Measurements from ENCODE around the gene OR51D1. TPM values are rescaled to one million over a fixed set of nuclear protein-coding genes. Genes with fewer than 3 reads are reported as not detected.

The OR51D1 gene
- total RNA-seq, 1 experiment from 2014 or later: not detected

DNA sequence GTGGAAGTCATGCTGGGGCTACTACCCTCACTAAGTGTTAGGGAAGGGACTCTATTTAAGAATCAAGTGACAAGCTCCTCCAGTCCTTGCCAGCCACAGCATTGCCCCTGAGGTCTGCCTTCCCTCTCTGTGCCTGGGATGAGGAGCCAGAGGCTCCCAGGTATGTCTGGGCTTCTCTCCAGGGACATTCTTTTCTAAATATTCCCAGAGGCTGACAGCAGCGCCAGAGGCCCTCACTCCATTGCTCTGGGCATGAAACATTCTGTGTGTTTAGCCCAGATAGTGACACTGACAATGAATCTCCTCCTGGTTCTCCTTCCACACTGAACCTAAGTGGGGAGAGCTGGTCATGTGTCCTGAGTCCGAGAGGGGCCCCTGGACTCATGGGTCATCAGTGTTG, 8.7 kb downstream of the OR51D1 start:
- DNase-seq (ENCODE audit: low read depth): no peak

- DNase-seq (ENCODE audit: low read depth): no peak
Observed at GRCh38 chr11:4647766-4648165, 10.5 kb downstream of the OR51D1 start.

- no peak for DNase-seq (ENCODE audit: low read depth)
Observed at GRCh38 chr11:4654635-4655369, 17.5 kb downstream of the OR51D1 start.

GRCh38 chr11:4658629-4659445, 21.6 kb downstream of the OR51D1 start:
- DNase-seq (ENCODE audit: low read depth): no peak

DNA sequence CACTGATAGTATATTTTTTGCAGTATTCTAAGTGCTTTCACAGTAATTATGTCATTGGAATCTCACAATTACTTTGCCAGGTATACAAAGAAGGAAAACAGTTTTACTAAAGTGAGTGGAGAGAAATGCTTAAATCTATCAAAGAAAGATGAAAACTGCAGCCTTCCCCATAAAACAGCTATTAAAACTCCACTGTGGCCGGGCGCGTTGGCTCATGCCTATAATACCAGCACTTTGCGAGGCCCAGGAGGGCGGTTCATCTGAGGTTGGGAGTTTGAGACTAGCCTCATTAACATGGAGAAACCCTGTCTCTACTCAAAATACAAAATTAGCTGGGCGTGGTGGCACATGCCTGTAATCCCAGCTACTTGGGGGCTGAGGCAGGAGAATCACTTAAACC, 25.6 kb downstream of the OR51D1 start:
- no peak for DNase-seq (ENCODE audit: low read depth)

DNA sequence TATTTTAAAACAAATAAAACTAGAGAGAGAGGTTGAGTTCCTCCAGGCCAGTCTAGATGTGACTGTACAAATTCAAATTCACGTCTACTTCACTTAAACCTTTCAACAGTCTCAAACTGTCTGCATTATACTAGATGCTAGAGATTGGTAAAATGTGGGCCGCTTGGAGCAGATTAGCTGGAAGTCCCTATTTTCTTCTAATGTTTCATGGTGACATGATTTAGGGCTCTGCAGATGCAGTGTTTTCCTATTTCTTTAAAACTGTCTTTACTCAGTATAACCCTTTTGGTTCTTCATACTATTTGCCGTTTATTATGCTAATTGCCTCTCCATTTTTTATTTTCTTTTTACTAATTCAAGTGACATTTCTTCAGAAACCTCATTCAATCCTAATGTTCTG, 26.9 kb downstream of the OR51D1 start:
- no peak for DNase-seq (ENCODE audit: low read depth)

- DNase-seq (ENCODE audit: low read depth): no peak
Observed at GRCh38 chr11:4664786-4665185, 27.5 kb downstream of the OR51D1 start.

GRCh38 chr11:4665424-4665823, 28.1 kb downstream of the OR51D1 start:
- DNase-seq (ENCODE audit: low read depth): no peak

DNA sequence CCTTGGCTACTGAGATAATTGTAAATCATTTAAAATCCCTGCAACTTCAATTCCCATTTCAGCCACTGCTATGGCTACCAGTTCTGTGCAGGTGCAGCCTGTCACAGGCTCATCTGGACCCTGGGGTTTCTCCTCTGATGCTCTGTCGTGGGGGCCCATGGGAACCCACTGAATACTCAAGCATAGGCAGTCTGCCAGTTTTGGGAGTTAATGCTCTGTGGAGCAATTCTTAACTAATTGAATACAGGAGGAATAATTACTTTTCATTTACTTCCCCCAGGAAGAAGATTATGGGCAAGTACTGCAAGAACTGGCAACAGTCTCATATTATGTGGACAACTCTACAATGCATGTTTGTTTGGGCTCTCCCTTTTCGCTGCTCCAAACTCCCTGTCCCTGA, 34.5 kb downstream of the OR51D1 start:
- DNase-seq (ENCODE audit: low read depth): no peak

DNA sequence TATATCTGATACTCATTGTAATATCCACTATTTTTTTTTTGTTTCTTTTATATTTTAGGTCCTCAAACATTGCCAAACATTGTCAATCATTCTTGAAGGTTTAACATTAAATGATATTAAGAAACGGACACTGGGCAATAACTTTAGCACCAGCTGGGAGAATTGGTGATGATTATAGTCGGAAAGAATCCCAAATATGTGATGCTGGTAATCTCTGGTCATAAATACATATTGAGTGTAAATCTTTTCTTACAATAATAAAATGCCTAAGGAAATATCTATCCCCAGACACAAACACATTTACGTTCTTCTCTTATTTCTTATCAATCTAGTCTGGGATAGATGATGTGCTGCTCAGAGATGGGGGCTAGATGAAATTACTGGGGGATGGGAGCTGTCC, 35.2 kb downstream of the OR51D1 start:
- no peak for DNase-seq (ENCODE audit: low read depth)

- DNase-seq (ENCODE audit: low read depth): no peak
Observed at GRCh38 chr11:4673781-4674180, 36.5 kb downstream of the OR51D1 start.

DNA sequence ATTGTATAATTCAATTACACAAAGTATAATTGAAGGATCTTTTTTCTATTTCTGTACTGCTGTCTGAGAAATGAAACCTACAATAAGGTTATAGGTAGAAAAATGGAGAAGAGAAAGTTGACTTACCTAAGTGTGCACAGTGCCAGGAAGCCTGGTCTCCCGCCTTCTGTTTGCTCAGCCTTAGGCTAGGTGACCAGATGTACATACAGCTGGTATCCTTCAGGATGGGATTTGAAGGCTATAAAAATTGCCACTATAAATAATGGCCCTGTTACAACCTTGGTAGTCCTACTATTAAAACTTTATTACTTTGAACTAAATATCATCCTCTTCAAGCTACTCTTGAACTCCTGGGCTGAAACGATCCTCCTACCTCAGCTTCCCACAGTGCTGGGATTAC, 40.7 kb downstream of the OR51D1 start:
- no peak for DNase-seq (ENCODE audit: low read depth)

DNA sequence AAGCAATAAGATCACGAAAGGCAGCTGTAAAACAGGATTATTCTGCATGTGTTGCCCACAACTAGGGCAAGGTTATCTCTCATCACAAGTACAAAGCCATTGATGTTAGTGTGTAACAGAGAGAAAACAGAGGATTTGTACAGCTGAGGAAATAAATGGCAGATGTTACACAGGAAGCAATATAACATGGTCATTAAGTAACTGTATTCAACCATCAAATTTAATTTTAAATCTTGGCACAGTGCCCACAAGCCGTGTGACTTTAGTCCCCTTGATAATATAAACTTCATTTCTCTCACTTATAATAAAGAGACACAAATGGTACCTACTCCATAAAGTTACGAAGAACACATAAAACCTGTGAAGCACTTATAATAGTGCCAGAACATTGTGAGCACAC, 43.1 kb downstream of the OR51D1 start:
- DNase-seq (ENCODE audit: low read depth): no peak

DNA sequence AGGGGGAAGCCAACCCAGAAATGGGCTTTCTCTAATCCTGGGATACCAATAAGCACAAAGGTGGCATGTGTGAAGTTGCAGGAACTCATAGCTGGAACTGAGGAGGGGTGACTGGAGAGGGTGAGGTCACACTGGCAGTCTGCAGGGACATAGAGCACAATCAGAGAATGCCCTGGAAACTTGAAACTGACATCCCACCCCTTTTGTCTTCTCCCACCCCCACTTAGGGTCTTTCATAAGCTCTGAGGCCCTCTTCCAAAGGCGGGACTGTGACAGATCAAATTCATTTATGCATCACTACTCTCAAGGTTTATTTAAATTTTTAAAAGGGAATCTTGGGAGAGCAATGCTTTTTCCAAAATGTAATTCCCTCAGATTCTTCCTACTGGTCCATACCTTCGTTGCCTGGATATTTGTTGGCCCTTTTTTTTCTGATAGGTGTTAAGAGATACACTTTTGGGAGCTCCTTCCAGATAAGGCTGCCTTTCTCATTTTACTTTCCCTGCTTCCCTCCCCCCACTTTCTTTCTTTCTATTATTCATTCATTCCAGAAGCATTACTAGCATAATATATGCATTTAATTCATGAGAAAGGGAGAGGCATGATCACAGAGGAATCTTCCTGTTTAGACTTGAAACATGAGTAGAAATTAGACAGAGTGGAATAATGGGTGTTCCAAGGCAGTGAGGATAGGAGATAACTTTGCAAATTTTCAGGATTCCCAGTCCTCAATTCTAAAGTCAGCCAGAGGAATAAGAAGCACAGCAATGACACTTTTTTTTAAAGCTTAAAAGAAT, 45.5 kb downstream of the OR51D1 start:
- no peak for DNase-seq (ENCODE audit: low read depth)

GRCh38 chr11:4684631-4685285, 47.5 kb downstream of the OR51D1 start:
- DNase-seq (ENCODE audit: low read depth): no peak

Other genes with a start within 250 kb of the OR51D1 start
- 19.0 and 20.2 TPM in 2 replicates for gene TRIM21, start 243.8 kb upstream of the OR51D1 start, total RNA-seq (2014; rRNA removed; shearing (Covaris generic))
- gene OR52K2, start 188.2 kb upstream of the OR51D1 start, total RNA-seq (2014; rRNA removed; shearing (Covaris generic)): not detected in 2 replicates
- not detected in 2 replicates for gene OR52K1, start 154.8 kb upstream of the OR51D1 start, total RNA-seq (2014; rRNA removed; shearing (Covaris generic))
- gene OR52M1, start 92.3 kb upstream of the OR51D1 start, total RNA-seq (2014; rRNA removed; shearing (Covaris generic)): not detected in 2 replicates
- gene OR52I2, start 55.7 kb upstream of the OR51D1 start, total RNA-seq (2014; rRNA removed; shearing (Covaris generic)): not detected in 2 replicates
- gene OR52I1, start 43.4 kb upstream of the OR51D1 start, total RNA-seq (2014; rRNA removed; shearing (Covaris generic)): not detected in 2 replicates
- gene TRIM68, start 29.2 kb upstream of the OR51D1 start, total RNA-seq (2014; rRNA removed; shearing (Covaris generic)): 4.9 and 5.4 TPM in 2 replicates
- not detected in 2 replicates for gene OR51E1, start 6.5 kb downstream of the OR51D1 start, total RNA-seq (2014; rRNA removed; shearing (Covaris generic))
- not detected in 2 replicates for gene OR51E2, start 60.4 kb downstream of the OR51D1 start, total RNA-seq (2014; rRNA removed; shearing (Covaris generic))
- gene MMP26, start 67.3 kb downstream of the OR51D1 start, total RNA-seq (2014; rRNA removed; shearing (Covaris generic)): not detected in 2 replicates
- gene OR51F1, start 132.5 kb downstream of the OR51D1 start, total RNA-seq (2014; rRNA removed; shearing (Covaris generic)): not detected in 2 replicates
- not detected in 2 replicates for gene OR52R1, start 166.9 kb downstream of the OR51D1 start, total RNA-seq (2014; rRNA removed; shearing (Covaris generic))
- not detected in 2 replicates for gene OR51F2, start 183.8 kb downstream of the OR51D1 start, total RNA-seq (2014; rRNA removed; shearing (Covaris generic))
- gene OR51S1, start 211.7 kb downstream of the OR51D1 start, total RNA-seq (2014; rRNA removed; shearing (Covaris generic)): not detected in 2 replicates
- gene OR51T1, start 244.4 kb downstream of the OR51D1 start, total RNA-seq (2014; rRNA removed; shearing (Covaris generic)): not detected in 2 replicates